A673 (cell line): ENCODE data around the gene TGM1.

ENCODE experiments used
- EZH2 ChIP-seq: fragments of 200-600 bp; sonication (generic); IDR thresholded peaks from 2 replicates; pipeline ENCODE4 v1.6.1; 2017; ENCODE audit warnings: borderline replicate concordance, low read depth, mild to moderate bottlenecking, mixed read lengths, antibody characterized with exemption, low read length; ENCODE audit not compliant: poor library complexity, severe bottlenecking
- TF ChIP-seq, protein P1 (sequence below): fragments of 300-800, 200-600 bp; sonication (generic); conservative IDR thresholded peaks from 2 replicates; pipeline ENCODE4 v1.5.1; 2017; ENCODE audit warnings: low read depth, mild to moderate bottlenecking, antibody characterized with exemption, low read length, moderate library complexity, mixed read lengths

DNA sequence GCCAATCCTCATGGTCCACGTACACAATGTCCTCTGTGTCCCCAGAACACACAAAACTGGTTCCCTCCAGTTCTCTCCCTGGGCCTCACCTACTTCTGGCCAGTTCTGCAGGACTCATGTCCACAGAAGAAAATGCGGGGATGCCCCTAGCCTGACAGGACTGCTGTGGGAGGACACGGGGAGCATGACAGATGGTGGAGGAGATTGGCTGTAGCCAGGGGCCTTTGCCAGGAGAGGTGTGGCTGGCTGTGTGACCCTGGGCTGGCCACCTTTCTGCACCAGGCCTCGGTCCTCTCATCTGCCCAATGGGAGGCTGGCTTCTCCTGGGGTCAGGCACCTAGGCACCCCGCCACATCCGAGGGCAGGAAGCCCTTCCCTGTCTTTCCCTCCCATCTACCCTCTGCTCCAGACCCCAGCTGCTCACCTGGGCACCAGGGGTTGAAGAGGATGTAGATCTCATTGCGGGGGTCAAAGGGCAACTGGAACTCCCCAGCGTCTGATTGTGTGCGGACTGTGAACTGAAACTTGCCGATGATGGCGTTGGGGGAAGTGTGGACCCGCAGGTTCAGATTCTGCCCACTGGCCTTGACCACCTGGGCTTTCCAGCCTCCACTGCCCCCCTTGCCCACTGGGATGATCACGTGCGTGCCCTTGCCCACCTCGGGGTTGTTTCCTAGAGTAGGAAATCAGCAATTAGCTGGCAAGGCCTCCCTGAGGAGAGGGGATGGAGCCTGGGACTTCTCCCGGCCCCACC, 2.8 kb downstream of the TGM1 start:
- TF ChIP-seq, protein P1, sequence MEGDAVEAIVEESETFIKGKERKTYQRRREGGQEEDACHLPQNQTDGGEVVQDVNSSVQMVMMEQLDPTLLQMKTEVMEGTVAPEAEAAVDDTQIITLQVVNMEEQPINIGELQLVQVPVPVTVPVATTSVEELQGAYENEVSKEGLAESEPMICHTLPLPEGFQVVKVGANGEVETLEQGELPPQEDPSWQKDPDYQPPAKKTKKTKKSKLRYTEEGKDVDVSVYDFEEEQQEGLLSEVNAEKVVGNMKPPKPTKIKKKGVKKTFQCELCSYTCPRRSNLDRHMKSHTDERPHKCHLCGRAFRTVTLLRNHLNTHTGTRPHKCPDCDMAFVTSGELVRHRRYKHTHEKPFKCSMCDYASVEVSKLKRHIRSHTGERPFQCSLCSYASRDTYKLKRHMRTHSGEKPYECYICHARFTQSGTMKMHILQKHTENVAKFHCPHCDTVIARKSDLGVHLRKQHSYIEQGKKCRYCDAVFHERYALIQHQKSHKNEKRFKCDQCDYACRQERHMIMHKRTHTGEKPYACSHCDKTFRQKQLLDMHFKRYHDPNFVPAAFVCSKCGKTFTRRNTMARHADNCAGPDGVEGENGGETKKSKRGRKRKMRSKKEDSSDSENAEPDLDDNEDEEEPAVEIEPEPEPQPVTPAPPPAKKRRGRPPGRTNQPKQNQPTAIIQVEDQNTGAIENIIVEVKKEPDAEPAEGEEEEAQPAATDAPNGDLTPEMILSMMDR, result no peak
- no peak for TF ChIP-seq EZH2
